ENCODE data around the gene ZNF783.

The ZNF783 gene

DNA sequence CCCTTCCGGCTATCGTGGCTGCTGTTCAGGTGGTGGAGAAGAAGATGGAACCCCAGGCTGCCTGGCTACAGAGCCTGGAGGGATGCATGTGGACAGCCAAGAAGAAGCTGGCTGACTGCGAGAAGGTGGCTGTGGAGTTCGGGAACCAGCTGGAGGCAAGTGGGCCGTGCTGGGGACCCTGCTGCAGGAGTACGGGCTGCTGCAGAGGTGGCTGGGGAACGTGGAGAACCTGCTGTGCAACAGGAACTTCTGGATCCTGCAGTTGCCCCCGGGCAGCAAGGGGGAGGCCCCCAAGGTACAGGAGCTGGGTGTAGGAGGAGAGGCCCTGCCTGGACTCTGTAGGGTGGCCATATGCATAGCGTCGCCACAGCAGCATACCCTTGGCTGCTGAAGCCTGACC is 25.6 kb downstream of the ZNF783 start:
- Histone ChIP-seq H3K4me2 (ENCODE audit: low read length) (no peak overlapping the region), H3K4me1 (ENCODE audit: control insufficient read depth, low read length) (peaks cover 22% of the 10 kb centered on the region), H4K20me1 (ENCODE audit: control insufficient read depth, insufficient read depth, low read depth, low read length) (no peaks in the 10 kb centered on the region), H3K79me2 (ENCODE audit: control insufficient read depth, low read length) (no peaks in the 10 kb centered on the region), H3K27me3 (ENCODE audit: control insufficient read depth, low read length) (0 out of 2 replicates have a peak, but pooled peaks cover 2% of the 10 kb centered on the region), H3K27ac (ENCODE audit: low read depth, low read length) (no peak overlapping the region), H3F3A (ENCODE audit: control insufficient read depth, insufficient read depth) (peaks cover 5% of the 10 kb centered on the region), H3K9me2 (replicated peaks; ENCODE audit: control insufficient read depth, low read length) (no peaks in the 10 kb centered on the region), H3K9me3 (ENCODE audit: control insufficient read depth, insufficient read depth, low read length) (no peaks in the 10 kb centered on the region), H3K36me3 (ENCODE audit: control insufficient read depth, low read length) (no peaks in the 10 kb centered on the region), H3K4me3 (ENCODE audit: low read length) (no peak overlapping the region)
- no peak for TF ChIP-seq EZH2phosphoT487 (IDR thresholded peaks at IDR 0.05; ENCODE audit: borderline replicate concordance, low read length)
- TF ChIP-seq, protein P1, sequence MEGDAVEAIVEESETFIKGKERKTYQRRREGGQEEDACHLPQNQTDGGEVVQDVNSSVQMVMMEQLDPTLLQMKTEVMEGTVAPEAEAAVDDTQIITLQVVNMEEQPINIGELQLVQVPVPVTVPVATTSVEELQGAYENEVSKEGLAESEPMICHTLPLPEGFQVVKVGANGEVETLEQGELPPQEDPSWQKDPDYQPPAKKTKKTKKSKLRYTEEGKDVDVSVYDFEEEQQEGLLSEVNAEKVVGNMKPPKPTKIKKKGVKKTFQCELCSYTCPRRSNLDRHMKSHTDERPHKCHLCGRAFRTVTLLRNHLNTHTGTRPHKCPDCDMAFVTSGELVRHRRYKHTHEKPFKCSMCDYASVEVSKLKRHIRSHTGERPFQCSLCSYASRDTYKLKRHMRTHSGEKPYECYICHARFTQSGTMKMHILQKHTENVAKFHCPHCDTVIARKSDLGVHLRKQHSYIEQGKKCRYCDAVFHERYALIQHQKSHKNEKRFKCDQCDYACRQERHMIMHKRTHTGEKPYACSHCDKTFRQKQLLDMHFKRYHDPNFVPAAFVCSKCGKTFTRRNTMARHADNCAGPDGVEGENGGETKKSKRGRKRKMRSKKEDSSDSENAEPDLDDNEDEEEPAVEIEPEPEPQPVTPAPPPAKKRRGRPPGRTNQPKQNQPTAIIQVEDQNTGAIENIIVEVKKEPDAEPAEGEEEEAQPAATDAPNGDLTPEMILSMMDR (IDR thresholded peaks at IDR 0.05; ENCODE audit: low read depth, low read length, poor library complexity, severe bottlenecking): no peak

- H3K36me3 ChIP-seq (ENCODE audit: control insufficient read depth, low read length): no peaks in the 10 kb centered on the region
- no peak overlapping the region for H3K4me2 ChIP-seq (ENCODE audit: low read length)
- no peaks in the 10 kb centered on the region for H3K79me2 ChIP-seq (ENCODE audit: control insufficient read depth, low read length)
- TF ChIP-seq, protein P1 (IDR thresholded peaks at IDR 0.05; ENCODE audit: low read depth, low read length, poor library complexity, severe bottlenecking): no peak
- TF ChIP-seq EZH2phosphoT487 (IDR thresholded peaks at IDR 0.05; ENCODE audit: borderline replicate concordance, low read length): no peak
- H3K4me1 ChIP-seq (ENCODE audit: control insufficient read depth, low read length): peaks cover 16% of the 10 kb centered on the region
- no peaks in the 10 kb centered on the region for H4K20me1 ChIP-seq (ENCODE audit: control insufficient read depth, insufficient read depth, low read depth, low read length)
- 0 out of 2 replicates have a peak, but pooled peaks cover 2% of the 10 kb centered on the region for H3K27me3 ChIP-seq (ENCODE audit: control insufficient read depth, low read length)
- H3K9me2 ChIP-seq (replicated peaks; ENCODE audit: control insufficient read depth, low read length): no peaks in the 10 kb centered on the region
- peaks cover 5% of the 10 kb centered on the region for H3F3A ChIP-seq (ENCODE audit: control insufficient read depth, insufficient read depth)
- H3K4me3 ChIP-seq (ENCODE audit: low read length): no peak overlapping the region
- no peaks in the 10 kb centered on the region for H3K9me3 ChIP-seq (ENCODE audit: control insufficient read depth, insufficient read depth, low read length)
- H3K27ac ChIP-seq (ENCODE audit: low read depth, low read length): no peak overlapping the region
These were observed 27.3 kb downstream of the ZNF783 start for GRCh38 chr7:149289262-149289661.

DNA sequence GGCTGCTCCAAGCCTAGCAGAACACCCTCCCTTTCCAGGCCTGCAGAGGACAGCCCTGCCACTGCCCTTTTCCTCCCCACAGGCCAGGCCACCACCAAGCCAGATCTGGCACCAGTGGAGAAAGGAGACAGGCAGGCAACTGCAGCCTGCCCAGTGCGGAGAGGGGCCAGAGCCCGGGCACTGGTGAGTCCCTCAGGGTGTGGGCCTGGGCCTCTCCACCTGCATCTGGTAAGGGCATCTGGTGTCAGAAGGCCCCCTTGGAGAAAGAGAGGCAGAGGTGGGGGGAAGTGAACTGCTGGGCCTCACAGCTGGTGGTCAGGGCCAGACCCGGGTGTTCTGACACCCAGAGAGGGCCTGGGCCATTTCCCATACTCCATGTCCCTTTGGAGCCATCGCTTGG is 27.9 kb downstream of the ZNF783 start:
- no peaks in the 10 kb centered on the region for H3K79me2 ChIP-seq (ENCODE audit: control insufficient read depth, low read length)
- H3K9me2 ChIP-seq (replicated peaks; ENCODE audit: control insufficient read depth, low read length): no peaks in the 10 kb centered on the region
- TF ChIP-seq, protein P1 (IDR thresholded peaks at IDR 0.05; ENCODE audit: low read depth, low read length, poor library complexity, severe bottlenecking): no peak
- no peak for TF ChIP-seq EZH2phosphoT487 (IDR thresholded peaks at IDR 0.05; ENCODE audit: borderline replicate concordance, low read length)
- no peaks in the 10 kb centered on the region for H4K20me1 ChIP-seq (ENCODE audit: control insufficient read depth, insufficient read depth, low read depth, low read length)
- H3K9me3 ChIP-seq (ENCODE audit: control insufficient read depth, insufficient read depth, low read length): no peaks in the 10 kb centered on the region
- no peak overlapping the region for H3K27ac ChIP-seq (ENCODE audit: low read depth, low read length)
- H3K27me3 ChIP-seq (ENCODE audit: control insufficient read depth, low read length): 0 out of 2 replicates have a peak, but pooled peaks cover 2% of the 10 kb centered on the region
- no peak overlapping the region for H3K4me3 ChIP-seq (ENCODE audit: low read length)
- H3K4me1 ChIP-seq (ENCODE audit: control insufficient read depth, low read length): peaks cover 10% of the 10 kb centered on the region
- H3K36me3 ChIP-seq (ENCODE audit: control insufficient read depth, low read length): no peaks in the 10 kb centered on the region
- H3F3A ChIP-seq (ENCODE audit: control insufficient read depth, insufficient read depth): no peaks in the 10 kb centered on the region
- H3K4me2 ChIP-seq (ENCODE audit: low read length): no peak overlapping the region
